Liver (tissue), 9 donors: ENCODE results near the gene MAPK9. TPM values are rescaled to one million over a fixed set of nuclear protein-coding genes. Genes with fewer than 3 reads are reported as not detected.

Source experiments
- DNase-seq: peaks from one replicate; pipeline ENCODE4 v3.0.0-alpha.2; 2017; ENCODE audit warnings: low spot score
- H3K27ac ChIP-seq, 2 donors: one replicate each; pipeline ENCODE4 v1.7.0; 2013; ENCODE audit warnings: inconsistent platforms in 2 of 2, low read length in 2 of 2, control low read depth in 1 of 2, low read depth in 1 of 2, mild to moderate bottlenecking in 1 of 2
- H3K27me3 ChIP-seq, 4 donors: one replicate each; pipeline versions ENCODE4 v1.6.1 to v1.7.0; 2013; ENCODE audit warnings: low read length in 3 of 4, inconsistent platforms in 1 of 4, mild to moderate bottlenecking in 1 of 4, moderate library complexity in 1 of 4; ENCODE audit not compliant: control insufficient read depth in 4 of 4, insufficient read depth in 4 of 4
- H3K36me3 ChIP-seq, 4 donors: one replicate each; pipeline versions ENCODE4 v1.6.1 to v1.7.0; 2013; ENCODE audit warnings: low read length in 3 of 4, mild to moderate bottlenecking in 3 of 4, low read depth in 1 of 4, moderate library complexity in 1 of 4; ENCODE audit not compliant: control insufficient read depth in 4 of 4, insufficient read depth in 3 of 4
- H3K4me1 ChIP-seq, 4 donors: one replicate each; pipeline versions ENCODE4 v1.6.1 to v1.7.0; 2013; ENCODE audit warnings: low read length in 3 of 4, mild to moderate bottlenecking in 3 of 4, moderate library complexity in 1 of 4; ENCODE audit not compliant: control insufficient read depth in 4 of 4, insufficient read depth in 4 of 4
- H3K4me3 ChIP-seq, 3 donors: one replicate each; pipeline versions ENCODE4 v1.6.1 to v1.7.0; 2013; ENCODE audit warnings: low read length in 3 of 3, control low read depth in 1 of 3, low read depth in 1 of 3, mild to moderate bottlenecking in 1 of 3
- H3K9ac ChIP-seq, 2 donors: one replicate each; pipeline ENCODE4 v1.7.0; 2013; ENCODE audit warnings: low read length in 2 of 2, mild to moderate bottlenecking in 2 of 2, moderate library complexity in 2 of 2, control low read depth in 1 of 2, low read depth in 1 of 2
- H3K9me3 ChIP-seq, 4 donors: one replicate each; pipeline versions ENCODE4 v1.6.1 to v1.7.0; 2013; ENCODE audit warnings: low read length in 3 of 4; ENCODE audit not compliant: control insufficient read depth in 4 of 4
- EGR1 ChIP-seq, 2 donors: IDR thresholded peaks; 2 replicates each; pipeline ENCODE4 v1.6.1; 2016 to 2018; ENCODE audit warnings: antibody characterized with exemption in 2 of 2, low read depth in 2 of 2
- FOXA1 ChIP-seq: IDR thresholded peaks from 2 replicates; pipeline ENCODE4 v1.6.1; 2016; ENCODE audit warnings: antibody characterized with exemption
- FOXA2 ChIP-seq: IDR thresholded peaks from 2 replicates; pipeline ENCODE4 v1.6.1; 2016; ENCODE audit warnings: antibody characterized with exemption
- GABPA ChIP-seq, 2 donors: IDR thresholded peaks in 1 of 2; conservative IDR thresholded peaks in 1 of 2; 2 replicates each; pipeline ENCODE4 v1.6.1; 2016; ENCODE audit warnings: antibody characterized with exemption in 2 of 2, mild to moderate bottlenecking in 1 of 2, moderate library complexity in 1 of 2
- HNF4A ChIP-seq, 2 donors: conservative IDR thresholded peaks; 2 replicates each; pipeline ENCODE4 v1.6.1; 2016; ENCODE audit warnings: antibody characterized with exemption in 2 of 2, mild to moderate bottlenecking in 2 of 2
- HNF4G ChIP-seq: IDR thresholded peaks from 2 replicates; pipeline ENCODE4 v1.6.1; 2016; ENCODE audit warnings: antibody characterized with exemption
- JUND ChIP-seq, 2 donors: IDR thresholded peaks; 2 replicates each; pipeline ENCODE4 v1.6.1; 2016; ENCODE audit warnings: antibody characterized with exemption in 2 of 2
- NR2F2 ChIP-seq: IDR thresholded peaks from 2 replicates; pipeline ENCODE4 v1.6.1; 2016; ENCODE audit warnings: antibody characterized with exemption
- RAD21 ChIP-seq, 2 donors: IDR thresholded peaks; 2 replicates each; pipeline ENCODE4 v1.6.1; 2016; ENCODE audit warnings: antibody characterized with exemption in 2 of 2, mild to moderate bottlenecking in 2 of 2
- REST ChIP-seq: IDR thresholded peaks from 2 replicates; pipeline ENCODE4 v1.6.1; 2016; ENCODE audit warnings: antibody characterized with exemption, mild to moderate bottlenecking
- RXRA ChIP-seq, 2 donors: IDR thresholded peaks; 2 replicates each; pipeline ENCODE4 v1.6.1; 2017 to 2018; ENCODE audit warnings: antibody characterized with exemption in 2 of 2, mild to moderate bottlenecking in 1 of 2
- SP1 ChIP-seq: IDR thresholded peaks from 2 replicates; pipeline ENCODE4 v1.6.1; 2018; ENCODE audit warnings: antibody characterized with exemption, mild to moderate bottlenecking
- YY1 ChIP-seq: IDR thresholded peaks from 2 replicates; pipeline ENCODE4 v1.6.1; 2016; ENCODE audit warnings: antibody characterized with exemption, mild to moderate bottlenecking
- WGBS: extraction: QIAGEN DNeasy Blood & Tissue Kit; methylation state at CpG from one replicate; pipeline ENCODE4 v1.1.7; 2013; 5-methylcytosine and 5-hydroxymethylcytosine counted together
- polyA plus RNA-seq, 2 donors: library from polyadenylated mRNA; stranded (reverse) in 1 of 2; unstranded in 1 of 2; fragments of 200-250 nt in 1 of 2; fragments of >200 nt in 1 of 2; fragmentation: Nextera tagmentation in 1 of 2; extraction: Ambion mirVana in 1 of 2; gene quantifications; one replicate each; pipeline versions ENCODE4 v1.2.1 to v1.2.3, GENCODE V29; 2013 to 2015
- total RNA-seq, 2 donors: library from RNA; depleted of rRNA; stranded (reverse); fragments of >200 nt; gene quantifications; one replicate each; pipeline ENCODE4 v1.2.3, GENCODE V29; 2014
- TF ChIP-seq, protein P1 (sequence below): IDR thresholded peaks from 2 replicates; pipeline ENCODE4 v1.6.1; 2016; ENCODE audit warnings: antibody characterized with exemption
- TF ChIP-seq, protein P2 (sequence below): IDR thresholded peaks from 2 replicates; pipeline ENCODE4 v1.6.1; 2016; ENCODE audit warnings: antibody characterized with exemption
- TF ChIP-seq, protein P3 (sequence below): fragments of 150-350 bp; IDR thresholded peaks from 2 replicates; pipeline ENCODE4 v1.5.1; 2017; ENCODE audit warnings: improper control_type of control experiment, low read depth, low read length; ENCODE audit not compliant: missing input control
- donor health status: healthy.
- donor health status: healthy.
- donor health status: healthy.
- donor health status: healthy.
- donor health status: healthy.

The MAPK9 gene
- total and polyA plus RNA-seq, 4 donors: 3.8 to 22.7 (median 12.8) TPM

DNA sequence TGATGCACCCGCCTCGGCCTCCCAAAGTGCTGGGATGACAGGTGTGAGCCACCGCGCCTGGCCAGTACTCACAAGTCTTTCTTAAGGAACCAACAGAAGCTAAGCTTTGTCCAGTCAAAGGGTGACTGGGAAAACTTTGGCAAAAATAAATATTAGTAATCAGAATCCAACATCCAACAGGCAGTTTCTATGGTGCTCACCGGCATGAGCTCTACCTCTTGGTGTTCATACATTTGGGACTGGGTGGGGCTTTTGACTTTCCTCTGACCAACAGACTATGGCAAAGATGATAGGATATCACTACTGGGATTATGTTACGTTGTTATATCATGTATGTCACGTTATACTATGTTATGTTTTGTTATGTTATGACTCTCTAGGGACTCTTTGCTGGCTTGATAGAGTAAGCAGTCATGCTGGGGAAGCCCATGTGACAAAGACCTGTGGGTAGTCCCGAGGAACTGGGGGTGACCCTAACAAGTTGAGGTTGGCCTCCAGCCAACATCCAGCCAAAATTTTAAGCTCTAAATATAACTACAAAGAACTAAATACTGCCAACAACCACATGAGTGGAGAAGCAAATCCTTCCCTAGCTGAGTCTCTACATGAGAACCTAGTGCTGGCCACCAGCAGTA is 88.8 kb downstream of the MAPK9 start:
- Histone ChIP-seq H3K9ac (no peak overlapping the region), H3K4me3 (no peak overlapping the region), H3K36me3 (no peaks in the 10 kb centered on the region), H3K27me3 (peaks cover 0 to 4% (median 0%) of the 10 kb centered on the region in 4 donors), H3K9me3 (peaks cover 0 to 2% (median 0%) of the 10 kb centered on the region in 4 donors), H3K27ac (no peak overlapping the region), H3K4me1 (no peaks in the 10 kb centered on the region)
- WGBS: 89% methylated on average over 8 of the region's 8 CpGs
- TF ChIP-seq HNF4G (no peak), FOXA1 (no peak), NR2F2 (no peak), RXRA (IDR thresholded peaks at IDR 0.05) (no peak), REST (no peak), FOXA2 (no peak), GABPA (IDR thresholded peaks at IDR 0.05 in 1 of 2, conservative IDR thresholded peaks at IDR 0.05 in 1 of 2) (no peak), YY1 (no peak), RAD21 (IDR thresholded peaks at IDR 0.05) (no peak), JUND (IDR thresholded peaks at IDR 0.05) (no peak), EGR1 (IDR thresholded peaks at IDR 0.05; ENCODE audit: low read depth in 2 of 2) (no peak), HNF4A (conservative IDR thresholded peaks at IDR 0.05) (no peak)
- TF ChIP-seq, protein P1, sequence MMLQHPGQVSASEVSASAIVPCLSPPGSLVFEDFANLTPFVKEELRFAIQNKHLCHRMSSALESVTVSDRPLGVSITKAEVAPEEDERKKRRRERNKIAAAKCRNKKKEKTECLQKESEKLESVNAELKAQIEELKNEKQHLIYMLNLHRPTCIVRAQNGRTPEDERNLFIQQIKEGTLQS: no peak
- TF ChIP-seq, protein P2, sequence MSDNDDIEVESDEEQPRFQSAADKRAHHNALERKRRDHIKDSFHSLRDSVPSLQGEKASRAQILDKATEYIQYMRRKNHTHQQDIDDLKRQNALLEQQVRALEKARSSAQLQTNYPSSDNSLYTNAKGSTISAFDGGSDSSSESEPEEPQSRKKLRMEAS: no peak
- TF ChIP-seq, protein P3, sequence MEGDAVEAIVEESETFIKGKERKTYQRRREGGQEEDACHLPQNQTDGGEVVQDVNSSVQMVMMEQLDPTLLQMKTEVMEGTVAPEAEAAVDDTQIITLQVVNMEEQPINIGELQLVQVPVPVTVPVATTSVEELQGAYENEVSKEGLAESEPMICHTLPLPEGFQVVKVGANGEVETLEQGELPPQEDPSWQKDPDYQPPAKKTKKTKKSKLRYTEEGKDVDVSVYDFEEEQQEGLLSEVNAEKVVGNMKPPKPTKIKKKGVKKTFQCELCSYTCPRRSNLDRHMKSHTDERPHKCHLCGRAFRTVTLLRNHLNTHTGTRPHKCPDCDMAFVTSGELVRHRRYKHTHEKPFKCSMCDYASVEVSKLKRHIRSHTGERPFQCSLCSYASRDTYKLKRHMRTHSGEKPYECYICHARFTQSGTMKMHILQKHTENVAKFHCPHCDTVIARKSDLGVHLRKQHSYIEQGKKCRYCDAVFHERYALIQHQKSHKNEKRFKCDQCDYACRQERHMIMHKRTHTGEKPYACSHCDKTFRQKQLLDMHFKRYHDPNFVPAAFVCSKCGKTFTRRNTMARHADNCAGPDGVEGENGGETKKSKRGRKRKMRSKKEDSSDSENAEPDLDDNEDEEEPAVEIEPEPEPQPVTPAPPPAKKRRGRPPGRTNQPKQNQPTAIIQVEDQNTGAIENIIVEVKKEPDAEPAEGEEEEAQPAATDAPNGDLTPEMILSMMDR: no peak
- no peak for DNase-seq

- Histone ChIP-seq H3K4me3 (no peak overlapping the region), H3K9me3 (peaks cover 0 to 2% (median 0%) of the 10 kb centered on the region in 4 donors), H3K4me1 (no peaks in the 10 kb centered on the region), H3K9ac (no peak overlapping the region), H3K27ac (no peak overlapping the region), H3K36me3 (no peaks in the 10 kb centered on the region), H3K27me3 (peaks cover 0 to 4% (median 0%) of the 10 kb centered on the region in 4 donors)
- WGBS: 70% methylated on average over 23 of the region's 23 CpGs
- TF ChIP-seq SP1 (no peak), RAD21 (IDR thresholded peaks at IDR 0.05) (peak in 1 of 2 donors; percentile 35)
- TF ChIP-seq, protein P3: peak; percentile 13
- DNase-seq: no peak
These were observed 90.6 kb downstream of the MAPK9 start for GRCh38 chr5:180201051-180201987.
